Skin of body (tissue), 2 donors: ENCODE measurements around the gene DCTN2. TPM values are rescaled to one million over a fixed set of nuclear protein-coding genes. Genes with fewer than 3 reads are reported as not detected.

Source experiments
- DNase-seq: peaks from one replicate; lab custom pipeline; 2025; lab: John Stamatoyannopoulos, UW
- total RNA-seq: library from RNA; depleted of rRNA; stranded (reverse); fragments of >200 nt; gene quantifications from one replicate; pipeline ENCODE4 v1.2.3, GENCODE V29; 2014

DCTN2 gene
- total RNA-seq, 1 donor from 2014 or later, result 62.0 TPM

DNA sequence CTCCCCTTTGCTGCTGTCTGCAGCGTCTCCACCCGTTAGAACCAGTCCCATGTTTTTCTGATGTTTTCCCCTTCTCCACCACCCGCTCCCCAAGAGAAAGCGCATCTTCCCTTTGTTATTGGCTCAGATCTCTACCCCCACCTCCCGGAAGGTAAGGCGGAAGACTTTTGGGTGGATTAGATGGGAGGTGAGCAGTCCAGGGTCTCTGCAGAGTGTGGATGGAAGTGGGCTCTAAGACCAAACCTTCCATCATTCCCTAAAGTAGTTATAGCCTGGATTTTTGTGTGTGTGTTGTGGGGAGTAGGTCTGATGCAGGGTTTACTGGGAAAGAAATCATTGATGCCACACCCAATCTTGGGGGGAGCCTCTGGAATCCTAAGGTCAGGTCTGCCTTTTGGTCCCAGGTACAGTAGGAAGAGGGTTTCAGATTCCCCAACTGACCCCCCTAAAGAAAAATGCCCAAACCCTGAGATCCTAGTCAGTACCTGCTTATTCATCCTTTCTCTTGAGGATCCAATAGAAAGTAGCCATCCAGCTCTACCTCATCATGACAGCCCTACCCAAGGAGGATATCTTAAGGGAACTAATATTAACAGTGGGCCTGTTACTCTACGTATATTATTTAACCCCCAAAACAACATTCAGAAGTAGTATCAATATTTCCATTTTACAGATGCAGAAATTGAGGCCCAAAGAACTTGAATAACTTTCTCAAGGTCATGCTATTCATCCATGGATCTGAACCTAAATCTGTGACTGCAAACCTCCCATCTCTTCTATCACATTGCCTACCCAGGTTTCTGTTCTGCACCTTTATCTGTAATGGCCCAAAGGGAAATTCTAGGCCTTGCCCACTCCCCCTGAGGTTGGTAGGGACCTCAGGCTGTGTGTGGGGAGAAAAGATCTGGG, 3.9 kb upstream of the DCTN2 start:
- DNase-seq, result no peak

DNA sequence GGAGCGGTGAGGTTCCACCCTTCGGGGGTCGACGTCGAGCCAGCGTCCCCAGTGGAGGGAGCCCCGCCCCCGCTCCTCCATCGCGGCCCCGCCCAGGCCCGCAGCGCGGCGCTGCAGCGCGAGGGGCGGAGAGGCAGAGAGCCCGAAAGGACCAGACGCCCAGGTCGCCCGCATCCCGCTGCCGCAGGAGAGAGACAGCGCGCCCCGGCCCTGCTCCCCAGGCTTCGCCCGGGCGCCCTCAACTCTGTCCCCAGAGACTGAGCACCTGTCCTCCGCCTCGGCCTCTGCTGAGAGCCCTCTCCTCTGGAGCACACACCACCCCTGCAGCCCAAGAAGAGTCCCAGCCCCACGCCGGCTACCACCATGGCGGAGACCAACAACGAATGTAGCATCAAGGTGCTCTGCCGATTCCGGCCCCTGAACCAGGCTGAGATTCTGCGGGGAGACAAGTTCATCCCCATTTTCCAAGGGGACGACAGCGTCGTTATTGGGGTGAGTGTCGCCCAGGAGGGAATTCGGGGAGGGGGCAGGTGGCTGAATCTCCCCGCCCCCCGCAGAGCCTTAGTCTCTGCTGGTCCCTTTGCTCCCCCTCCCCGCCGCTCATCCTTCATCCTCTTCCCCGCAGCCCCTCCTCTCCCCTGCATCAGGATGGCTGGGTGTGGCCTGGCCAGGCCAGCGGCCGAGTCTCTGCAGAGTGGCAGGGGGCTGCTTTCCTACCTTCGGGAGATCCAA, 3.1 kb upstream of the DCTN2 start, which contains the start of gene KIF5A:
Gene KIF5A, plus strand, starts transcription at position 136 of the 732 bp plus-strand sequence. Its CDS starts 228 bp downstream, at position 364.
- no peak for DNase-seq

DNA sequence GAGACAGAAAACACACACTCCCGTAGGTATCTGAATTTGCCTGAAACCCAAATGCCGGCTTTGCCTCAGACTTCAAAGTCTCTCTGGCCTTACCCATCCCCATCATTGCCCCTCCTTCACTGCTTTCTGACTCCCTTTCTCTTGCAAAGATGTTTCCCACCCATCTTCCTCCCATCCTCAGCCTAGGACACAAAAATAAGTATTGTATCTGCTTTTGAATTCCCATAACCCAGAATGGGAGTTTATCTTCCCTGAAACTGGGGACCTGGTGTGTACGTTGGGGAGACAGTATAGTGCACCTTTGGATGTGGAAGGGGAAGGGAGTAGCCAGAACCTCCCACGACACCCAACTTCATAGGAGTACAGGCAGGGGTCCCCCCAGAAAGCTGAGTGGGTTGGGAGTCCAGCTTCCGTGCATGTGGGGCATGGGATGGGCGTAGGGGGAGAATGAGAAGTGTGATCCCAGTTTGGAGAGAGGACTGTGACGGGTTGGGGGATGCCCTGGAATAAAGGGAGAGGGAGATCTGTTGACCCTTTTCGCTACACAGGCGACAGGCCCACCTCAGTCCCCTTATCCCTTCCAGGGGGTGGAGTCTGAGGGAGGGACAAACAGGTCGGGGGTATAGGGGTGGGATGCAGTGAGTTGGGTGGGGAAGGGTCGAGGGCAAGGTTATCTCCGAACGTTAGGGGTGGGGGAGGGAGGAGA, 2.4 kb upstream of the DCTN2 start:
- DNase-seq, result no peak

DNA sequence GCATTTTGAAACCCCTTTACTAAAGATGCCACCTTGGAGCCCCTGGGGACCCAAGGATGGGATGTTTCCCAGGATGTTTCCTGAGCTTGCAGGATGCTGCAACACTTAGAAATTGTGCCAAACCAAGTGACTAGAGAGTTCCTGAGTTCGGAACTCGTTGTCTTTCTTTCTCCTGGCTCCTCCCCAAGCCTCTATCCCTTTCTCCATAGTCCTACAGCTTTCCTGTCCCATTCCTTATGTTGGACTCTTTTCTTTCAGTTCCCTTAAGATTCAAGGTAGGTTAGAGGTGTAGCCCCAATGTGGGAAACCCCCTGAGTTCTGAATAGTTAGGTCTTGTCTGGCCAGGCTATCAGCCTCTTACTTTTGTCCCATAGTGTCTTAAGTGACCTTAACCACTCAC, 1.5 kb upstream of the DCTN2 start:
- DNase-seq, result no peak

DNA sequence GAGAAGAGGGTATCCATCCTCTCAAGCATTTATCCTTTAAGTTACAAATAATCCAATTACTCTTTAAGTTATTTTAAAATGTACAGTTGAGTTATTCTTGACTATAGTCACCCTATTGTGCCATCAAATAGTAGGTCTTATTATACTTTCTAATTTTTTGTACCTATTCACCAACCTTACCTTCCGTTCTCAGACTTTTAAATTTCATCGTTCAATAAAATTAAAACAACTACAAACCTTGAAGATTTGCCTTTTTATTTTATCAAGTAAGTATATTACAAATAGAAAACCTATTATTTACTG, 972 bp upstream of the DCTN2 start:
- DNase-seq, result no peak

DNA sequence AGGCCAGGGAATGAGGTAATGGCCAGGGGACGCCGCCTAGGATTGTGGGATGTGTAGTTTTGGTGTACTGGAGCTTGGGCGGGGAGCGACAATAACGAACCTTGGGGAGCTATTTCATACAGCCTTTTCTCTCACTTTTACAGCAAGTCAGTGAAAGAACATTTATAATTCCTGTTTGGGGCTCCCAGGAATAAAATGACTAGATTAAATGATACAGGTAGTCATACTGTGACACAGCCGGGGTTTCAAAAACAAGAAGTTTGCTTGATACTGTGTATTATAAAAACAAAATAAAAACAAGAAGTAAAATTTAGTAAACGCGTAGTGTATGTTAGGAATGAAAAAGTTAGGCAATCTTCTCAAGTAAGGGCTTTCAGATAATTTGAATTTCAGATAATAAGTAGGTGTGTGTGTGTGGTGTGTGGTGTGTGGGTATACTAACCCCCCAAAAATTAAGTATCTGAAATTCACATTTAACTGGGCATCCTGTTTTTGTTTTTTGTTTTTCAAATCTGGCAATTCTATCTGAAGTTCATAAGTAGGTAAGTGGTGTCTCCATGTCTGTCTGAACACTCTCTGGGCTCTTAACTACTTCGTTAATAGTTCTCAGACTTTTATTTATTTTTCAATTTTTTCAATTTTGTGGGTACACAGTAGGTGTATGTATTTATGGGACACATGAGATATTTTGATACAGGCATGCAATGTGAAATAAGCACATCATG, 458 bp upstream of the DCTN2 start:
- no peak for DNase-seq

DNA sequence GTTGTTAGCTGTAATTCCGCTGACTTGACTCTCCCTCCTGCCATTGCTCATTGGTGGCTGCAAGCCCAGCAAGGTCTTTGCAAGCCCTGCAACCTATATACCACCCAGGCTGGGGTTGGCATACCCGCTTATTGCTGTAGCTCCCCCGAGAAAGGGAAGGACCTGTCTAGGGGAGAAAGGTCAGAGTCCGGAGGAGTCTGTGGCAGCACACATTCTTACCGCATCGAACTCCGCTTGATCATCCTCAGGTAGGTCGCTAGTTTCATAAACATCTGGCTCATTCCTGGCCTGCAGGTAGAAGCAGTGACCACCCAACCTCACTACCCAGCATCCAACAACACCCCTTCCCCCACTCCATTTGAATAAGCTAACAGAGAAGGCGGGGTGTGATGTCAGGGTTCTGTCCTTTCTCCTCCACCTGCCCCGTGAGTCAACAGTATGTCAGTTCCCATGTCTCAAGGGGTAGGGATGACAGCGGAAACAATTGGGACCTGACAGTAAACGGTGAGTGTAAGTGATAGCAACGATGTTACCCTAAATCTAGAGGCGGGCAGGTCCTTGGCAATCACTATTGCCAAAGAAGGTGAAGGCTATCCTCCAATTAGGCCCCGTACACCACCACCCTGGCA, 1.1 kb downstream of the DCTN2 start:
- no peak for DNase-seq

DNA sequence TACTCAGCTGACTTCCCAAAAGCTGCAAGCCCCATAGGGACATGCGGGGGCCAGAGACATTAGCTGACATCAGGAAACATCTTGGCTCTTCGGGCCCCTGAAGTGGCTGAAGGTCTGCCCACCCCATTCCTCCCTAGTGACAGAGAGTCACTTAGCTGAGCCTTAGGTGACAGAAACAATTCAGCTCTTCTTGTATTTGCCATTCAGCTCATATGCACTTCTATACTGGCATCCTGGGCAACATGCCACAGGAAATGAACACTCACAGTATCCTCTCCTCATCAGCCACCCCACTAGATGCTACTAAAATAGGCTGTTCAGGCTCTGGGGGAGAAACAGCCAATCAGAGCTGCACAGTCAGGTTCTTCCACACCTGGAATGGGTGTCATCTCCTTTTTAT, 3.4 kb downstream of the DCTN2 start:
- no peak for DNase-seq

DNA sequence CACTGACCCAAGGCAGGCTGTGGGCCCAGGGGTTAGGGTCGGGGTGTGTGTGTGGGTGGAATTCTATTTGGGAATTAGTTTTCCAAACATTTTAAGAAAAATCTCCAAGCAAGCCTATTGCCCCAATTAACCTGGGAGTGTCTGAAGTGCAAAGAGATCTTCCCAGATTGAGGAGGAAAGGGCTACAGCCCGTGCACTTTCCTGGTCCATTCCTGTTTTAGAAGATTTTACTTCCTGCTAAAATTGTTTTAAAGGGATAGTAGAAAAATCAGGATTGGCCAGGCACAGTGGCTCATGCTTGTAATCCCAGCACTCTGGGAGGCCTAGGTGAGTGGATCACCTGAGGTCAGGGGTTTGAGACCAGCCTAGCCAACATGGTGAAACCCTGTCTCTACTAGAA, 5.3 kb downstream of the DCTN2 start:
- no peak for DNase-seq

DNA sequence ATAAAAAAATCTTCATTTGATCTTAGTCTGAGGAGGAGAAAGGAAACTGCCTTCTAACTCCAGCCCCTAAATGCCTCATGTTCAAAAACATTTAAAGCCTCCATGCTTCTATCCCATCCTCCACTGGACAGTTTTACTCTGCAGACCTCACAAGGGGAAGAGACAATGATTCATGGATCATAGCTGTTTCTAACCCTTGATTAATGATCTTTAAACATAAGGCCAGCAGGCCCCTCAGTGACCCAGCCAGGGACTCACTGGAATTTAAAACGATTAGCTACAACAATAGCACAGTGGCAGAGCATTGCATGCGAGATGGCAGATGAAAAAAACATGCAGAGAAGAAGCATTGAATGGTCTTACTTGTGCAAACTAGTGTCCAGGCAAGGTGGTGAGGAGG, 6.0 kb downstream of the DCTN2 start:
- no peak for DNase-seq

DNA sequence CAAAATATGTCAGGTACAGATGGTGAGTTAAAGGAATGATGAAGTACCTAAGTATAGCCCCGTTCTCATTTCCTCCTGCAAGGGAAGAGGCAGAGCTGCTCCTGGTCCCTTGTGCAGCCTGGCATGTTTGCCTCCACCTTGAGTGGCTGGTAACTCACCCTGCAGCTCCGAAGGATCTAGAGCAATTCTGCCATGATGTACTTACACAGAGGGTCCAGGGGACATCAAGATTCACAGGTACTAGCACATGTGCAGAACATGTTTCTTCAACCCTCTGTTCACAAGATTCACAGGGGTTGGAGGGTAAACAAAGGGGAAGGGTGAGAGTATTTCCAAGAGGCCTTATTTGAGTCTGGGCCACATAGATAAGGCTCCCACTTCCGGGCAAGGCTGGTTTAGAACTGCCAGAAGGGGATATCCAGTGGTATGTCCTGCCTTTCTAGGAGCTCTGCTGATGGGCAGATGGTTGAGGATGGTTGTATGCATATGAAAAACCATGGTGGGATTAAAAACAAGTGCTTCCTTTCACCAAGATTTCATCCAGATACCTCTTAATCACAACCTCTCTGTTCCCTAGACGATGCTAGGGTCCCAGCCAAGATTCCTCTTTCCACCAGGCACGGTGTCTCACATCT, 7.7 kb downstream of the DCTN2 start:
- DNase-seq, result no peak

DNA sequence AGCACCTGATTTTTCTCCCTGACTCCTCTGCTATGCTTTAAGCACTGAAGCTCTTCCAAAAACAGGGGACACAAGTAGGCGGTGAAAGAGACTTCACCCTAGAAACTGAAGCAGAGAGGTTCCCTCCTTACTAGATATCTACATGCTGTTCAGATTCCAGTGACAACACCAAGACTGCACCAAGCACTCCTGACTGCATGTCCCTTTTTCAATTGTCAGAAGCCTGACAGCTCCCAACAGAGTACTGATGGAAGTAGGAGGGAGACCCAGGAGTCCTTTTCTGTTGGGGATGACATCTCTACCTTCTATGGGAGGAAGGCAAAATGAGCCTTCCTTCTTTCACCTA, 10.4 kb downstream of the DCTN2 start:
- DNase-seq, result no peak

DNA sequence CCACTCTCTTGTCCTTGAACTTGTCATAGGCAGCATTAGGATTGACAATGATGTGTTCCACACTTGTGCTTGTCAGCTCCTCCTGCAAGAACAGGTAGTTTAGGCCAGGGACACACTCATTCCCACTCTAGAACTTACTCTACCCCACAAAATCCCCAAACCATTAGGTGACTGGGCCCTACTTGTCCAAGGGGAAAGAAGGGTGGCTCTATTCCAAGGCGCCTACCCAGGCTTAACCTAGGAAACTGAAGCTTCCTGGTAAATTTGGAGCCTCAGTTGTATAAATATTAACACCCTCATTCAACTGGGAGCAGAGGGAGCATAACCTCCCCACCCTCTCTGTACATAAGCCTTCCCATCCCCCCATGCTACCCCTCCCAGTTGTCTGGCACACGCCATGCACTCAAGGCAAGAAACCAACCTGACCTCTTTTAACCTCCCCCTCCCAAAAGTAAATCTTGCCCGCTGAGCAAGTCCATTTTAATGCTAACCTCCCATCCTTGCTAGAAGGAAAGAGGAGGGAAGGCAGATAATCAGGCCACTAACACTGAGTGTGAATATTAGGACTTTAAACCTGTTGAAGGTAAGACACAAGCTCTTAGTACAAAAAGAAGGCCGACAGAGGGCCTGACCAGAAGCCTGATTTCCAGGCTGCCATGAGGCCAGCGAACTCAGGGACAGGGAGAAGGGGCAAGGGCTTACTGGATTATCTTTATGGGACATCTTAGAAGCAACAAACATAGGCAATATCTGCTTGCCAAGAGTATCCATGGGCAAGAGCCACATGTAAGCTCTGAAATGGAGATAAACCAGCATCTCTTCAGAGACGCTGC, 11.0 kb downstream of the DCTN2 start:
- DNase-seq, result no peak

DNA sequence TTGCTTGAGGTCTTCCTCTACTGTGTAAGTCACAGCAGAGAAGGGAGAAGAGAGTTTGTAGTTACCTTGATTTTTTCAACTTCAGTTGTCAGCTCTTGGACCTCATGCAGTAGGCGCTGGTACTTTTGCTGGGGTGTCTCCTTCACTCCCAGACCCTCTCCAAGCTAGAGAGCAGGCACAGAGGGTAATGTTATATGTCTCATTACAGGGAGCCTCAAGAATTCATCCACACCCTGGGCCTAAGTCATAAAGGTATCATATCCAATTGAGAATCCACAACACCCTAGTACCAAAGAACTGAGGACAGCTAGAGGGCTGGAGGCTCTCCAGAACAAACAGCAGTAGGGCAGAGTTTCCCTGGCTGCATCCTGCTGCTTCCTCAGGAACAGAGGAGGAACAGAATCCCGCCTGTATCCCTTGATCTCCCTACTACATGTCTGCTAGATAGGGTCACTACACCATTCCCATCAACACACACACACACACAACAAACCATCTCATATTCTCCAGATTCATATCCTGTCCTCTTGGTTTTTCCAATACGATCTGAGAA, 11.9 kb downstream of the DCTN2 start:
- DNase-seq, result no peak

DNA sequence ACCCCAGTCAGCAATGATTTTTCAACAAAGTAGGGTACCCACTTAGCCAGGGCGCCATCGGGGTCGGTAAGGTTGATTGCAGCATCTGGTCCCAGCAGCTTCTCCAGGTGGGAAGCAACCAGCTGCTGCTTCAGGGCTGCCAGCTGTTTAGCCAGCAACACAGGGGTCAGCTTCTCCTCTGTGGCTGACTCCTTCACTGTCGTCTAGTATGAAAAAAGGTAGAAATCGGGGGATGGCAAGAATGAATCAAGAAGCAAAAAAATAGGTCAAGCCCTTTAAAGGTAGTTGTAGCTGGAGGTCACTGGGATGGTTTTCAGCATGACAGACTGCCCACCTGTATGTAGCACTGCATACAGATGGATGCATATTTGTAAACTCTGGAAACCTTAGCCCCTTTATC, 12.7 kb downstream of the DCTN2 start:
- no peak for DNase-seq

DNA sequence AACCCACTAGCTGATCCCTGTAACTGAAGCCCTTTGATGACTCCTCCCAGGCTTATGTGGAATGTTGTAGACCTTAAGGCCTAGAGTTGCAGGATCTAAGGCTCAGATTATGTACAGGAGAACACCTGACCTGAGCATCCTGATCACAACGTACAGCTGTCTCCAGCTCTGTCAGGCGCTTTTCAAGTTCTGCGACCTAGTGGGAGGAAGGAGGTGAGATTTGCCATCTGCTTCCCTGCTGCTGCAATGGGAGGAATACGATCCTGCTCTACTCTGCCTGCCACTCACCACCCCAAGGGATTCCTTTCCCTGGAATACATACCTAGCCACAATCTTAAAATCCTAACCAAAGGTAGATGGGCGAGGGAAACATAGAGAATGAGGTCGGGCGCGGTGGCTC, 13.9 kb downstream of the DCTN2 start:
- no peak for DNase-seq

DNA sequence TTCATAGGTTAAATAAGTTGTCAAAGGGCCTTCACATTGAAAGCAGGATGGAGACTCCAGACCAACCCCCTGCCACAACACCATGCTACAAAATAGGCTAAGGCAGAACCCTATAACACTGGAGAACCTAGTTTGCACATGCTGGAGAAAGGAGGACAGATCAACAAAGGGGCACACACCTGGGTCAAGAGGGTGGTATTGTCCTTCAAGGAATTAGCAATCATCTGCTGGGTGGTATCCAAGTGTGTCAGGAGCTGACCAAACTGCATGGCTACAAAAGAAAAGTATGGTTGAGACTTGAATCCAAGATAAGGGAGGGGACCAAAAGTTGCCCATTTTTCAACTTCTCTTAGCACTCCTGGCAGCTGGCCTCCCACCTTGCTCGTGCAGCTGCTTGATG, 15.2 kb downstream of the DCTN2 start:
- DNase-seq, result no peak

DNA sequence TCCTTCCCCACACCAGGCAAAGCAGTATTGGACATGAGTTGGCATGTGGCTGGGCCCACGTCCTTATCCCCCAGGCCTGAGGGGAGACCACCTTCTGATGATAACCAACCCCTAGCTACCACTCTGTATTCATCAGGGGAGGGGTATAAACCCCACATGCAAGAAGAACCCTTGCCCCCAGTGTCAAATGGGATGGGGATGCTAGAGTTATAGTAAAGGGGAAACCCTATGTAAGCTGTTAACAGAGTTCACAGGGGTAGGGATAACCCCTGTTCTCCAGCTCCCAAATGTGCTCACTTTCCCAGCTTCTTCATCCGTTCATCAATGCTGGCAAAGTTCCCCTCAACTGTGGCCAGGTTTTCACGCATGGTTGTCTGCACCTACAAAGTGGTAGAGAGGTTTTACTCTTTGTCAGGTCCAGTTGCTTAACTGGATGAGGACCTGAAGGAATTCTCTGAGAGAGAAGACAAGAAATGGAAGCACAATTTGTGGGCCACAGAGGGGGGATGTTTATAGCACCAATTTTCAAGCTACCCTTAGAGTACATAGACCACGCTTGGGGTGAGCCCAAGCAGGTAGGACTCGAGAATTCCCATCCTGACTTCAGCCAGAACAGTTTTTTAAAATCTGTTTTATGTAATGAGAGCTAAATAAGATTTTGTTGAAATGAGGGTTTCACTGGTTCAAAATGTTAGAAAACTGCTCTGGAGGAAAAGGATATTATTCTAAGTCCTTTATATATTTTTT, 16.4 kb downstream of the DCTN2 start:
- no peak for DNase-seq

DNA sequence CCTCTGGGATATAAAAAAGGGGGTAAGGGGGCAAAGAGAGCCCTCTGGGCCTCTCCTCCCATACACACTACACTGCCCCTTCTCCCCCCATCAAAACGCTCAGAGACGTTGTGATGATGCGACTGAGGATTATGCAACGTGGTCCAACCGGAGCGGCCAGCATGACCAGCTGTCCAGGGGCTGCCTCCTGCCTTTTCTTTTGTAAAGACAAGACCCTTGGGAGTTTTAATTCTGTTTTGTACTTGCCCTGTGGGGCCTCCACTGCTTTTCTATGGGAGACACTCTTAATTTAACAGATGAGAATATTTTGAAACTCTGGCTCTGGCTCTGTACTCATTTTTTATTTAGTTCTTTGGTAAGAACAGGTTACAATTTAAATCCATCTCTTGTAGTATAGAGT, 17.2 kb downstream of the DCTN2 start:
- no peak for DNase-seq
